MCF 10A (cell line): ENCODE results near the gene PRKAR2B. TPM values are rescaled to one million over a fixed set of nuclear protein-coding genes. Genes with fewer than 3 reads are reported as not detected.

Source experiments
- BruUV-seq: library from RNA; stranded (reverse); fragments of 400-500 nt; replicated peaks from 2 replicates; lab custom pipeline; 2021; lab: Mats Ljungman, UMichigan
- CTCF ChIA-PET: fragments of 300-600 bp; sonication (Branson Sonifier 250); formaldehyde crosslinking; extraction: SDS; loops from one replicate; lab custom pipeline; 2021; ENCODE audit warnings: antibody characterized with exemption, inconsistent platforms; lab: Yijun Ruan, JAX
- POLR2A ChIA-PET: fragments of 300-600, 350-650 bp; sonication (Branson Sonifier 250); formaldehyde crosslinking; extraction: SDS; loops from one replicate; lab custom pipeline; 2020; ENCODE audit warnings: antibody characterized with exemption, inconsistent platforms; lab: Yijun Ruan, JAX
- DNase-seq: peaks from one replicate; pipeline ENCODE4 v3.0.0-alpha.2; 2018; ENCODE audit not compliant: unreplicated experiment
- H3K27ac Mint-ChIP-seq: one replicate; pipeline ENCODE4 v1.8.0; 2022; ENCODE audit warnings: mild to moderate bottlenecking, low read depth, mixed read lengths; ENCODE audit not compliant: unreplicated experiment
- H3K27me3 Mint-ChIP-seq: one replicate; pipeline ENCODE4 v1.8.0; 2022; ENCODE audit warnings: mixed read lengths; ENCODE audit not compliant: insufficient read depth, unreplicated experiment
- H3K36me3 Mint-ChIP-seq: one replicate; pipeline ENCODE4 v1.8.0; 2022; ENCODE audit warnings: mild to moderate bottlenecking, moderate library complexity, mixed read lengths; ENCODE audit not compliant: insufficient read depth, unreplicated experiment
- H3K4me1 Mint-ChIP-seq: one replicate; pipeline ENCODE4 v1.8.0; 2022; ENCODE audit warnings: mixed read lengths; ENCODE audit not compliant: insufficient read depth, unreplicated experiment
- H3K4me3 Mint-ChIP-seq: one replicate; pipeline ENCODE4 v1.8.0; 2022; ENCODE audit warnings: mild to moderate bottlenecking, moderate library complexity, mixed read lengths; ENCODE audit not compliant: unreplicated experiment
- H3K9me3 Mint-ChIP-seq: one replicate; pipeline ENCODE4 v1.8.0; 2022; ENCODE audit warnings: mixed read lengths; ENCODE audit not compliant: unreplicated experiment
- CTCF ChIP-seq: fragments of 200-600 bp; IDR thresholded peaks from one replicate; pipeline ENCODE4 v1.8.0; 2022; ENCODE audit warnings: antibody characterized with exemption, mild to moderate bottlenecking; ENCODE audit not compliant: unreplicated experiment
- intact Hi-C: fragments of 100-400 bp; cut with micrococcal nuclease; formaldehyde crosslinking; loops from 2 replicates; pipeline ENCODE4 v1.14.1; 2022
- total RNA-seq: library from RNA; stranded (reverse); gene quantifications from 2 replicates; pipeline ENCODE4 v1.2.3, GENCODE V29; 2022

Gene PRKAR2B
- total RNA-seq, 1 experiment from 2014 or later: not detected

GRCh38 chr7:107158028-107158427, 113.5 kb downstream of the PRKAR2B start:
- no peaks in the 10 kb centered on the region for H3K36me3 Mint-ChIP-seq
- H3K4me3 Mint-ChIP-seq: no peak overlapping the region
- no peaks in the 10 kb centered on the region for H3K27me3 Mint-ChIP-seq
- no peak for DNase-seq
- no peak overlapping the region for H3K27ac Mint-ChIP-seq
- no peaks in the 10 kb centered on the region for H3K9me3 Mint-ChIP-seq
- intact Hi-C loops: loop anchor here (10.0 kb wide), 1 partner anchor 983 kb away; no protein-coding TSS in a partner anchor
- BruUV-seq: no TSS peak
- ChIA-PET CTCF (interaction anchor here (2.3 kb wide), 1 partner anchor 10 kb away, joined by 11 read pairs; no protein-coding TSS in a partner anchor), POLR2A (interaction anchor here (2.4 kb wide), 1 partner anchor 10 kb away, joined by 12 read pairs; the partner anchor contains the start of gene HBP1)
- no peak for TF ChIP-seq CTCF
- no peaks in the 10 kb centered on the region for H3K4me1 Mint-ChIP-seq

GRCh38 chr7:107160389-107160788, 115.9 kb downstream of the PRKAR2B start:
- no TSS peak for BruUV-seq
- intact Hi-C loops: loop anchor here (10.0 kb wide), 1 partner anchor 1096 kb away; no protein-coding TSS in a partner anchor
- DNase-seq: no peak
- no peaks in the 10 kb centered on the region for H3K9me3 Mint-ChIP-seq
- H3K27ac Mint-ChIP-seq: no peak overlapping the region
- H3K4me3 Mint-ChIP-seq: no peak overlapping the region
- ChIA-PET POLR2A (no interaction called here), CTCF (interaction anchor here (0.5 kb wide), 1 partner anchor 239 kb away, joined by 3 read pairs; no protein-coding TSS in a partner anchor)
- H3K27me3 Mint-ChIP-seq: no peaks in the 10 kb centered on the region
- no peaks in the 10 kb centered on the region for H3K36me3 Mint-ChIP-seq
- TF ChIP-seq CTCF: no peak
- no peaks in the 10 kb centered on the region for H3K4me1 Mint-ChIP-seq

GRCh38 chr7:107161415-107161814, 116.9 kb downstream of the PRKAR2B start:
- Mint-ChIP-seq H3K27ac (no peak overlapping the region), H3K36me3 (no peaks in the 10 kb centered on the region), H3K4me1 (no peaks in the 10 kb centered on the region), H3K4me3 (no peak overlapping the region), H3K27me3 (no peaks in the 10 kb centered on the region), H3K9me3 (no peaks in the 10 kb centered on the region)
- POLR2A ChIA-PET: interaction anchor here (0.7 to 1.6 kb wide), 4 partner anchors 8 to 729 kb away, joined by 3 to 4 read pairs (median 3); partner anchors contain the start of gene DLD
- no TSS peak for BruUV-seq
- no peak for DNase-seq
- no peak for TF ChIP-seq CTCF
- CTCF ChIA-PET: interaction anchor here (0.6 to 9.5 kb wide), 3 partner anchors 12 to 296 kb away, joined by 3 to 99 read pairs (median 4); no protein-coding TSS in a partner anchor
- intact Hi-C loops: loop anchor here (10.0 kb wide), 1 partner anchor 1097 kb away; no protein-coding TSS in a partner anchor

GRCh38 chr7:107162475-107162874, 118.0 kb downstream of the PRKAR2B start:
- H3K36me3 Mint-ChIP-seq: no peaks in the 10 kb centered on the region
- POLR2A ChIA-PET: interaction anchor here (1.2 to 1.6 kb wide), 3 partner anchors 11 to 728 kb away, joined by 3 to 5 read pairs (median 4); partner anchors contain the start of gene DLD
- no peak overlapping the region for H3K27ac Mint-ChIP-seq
- no peak for TF ChIP-seq CTCF
- no peak for DNase-seq
- CTCF ChIA-PET: interaction anchor here (9.5 kb wide), 1 partner anchor 13 kb away, joined by 99 read pairs; no protein-coding TSS in a partner anchor
- H3K27me3 Mint-ChIP-seq: no peaks in the 10 kb centered on the region
- no peak overlapping the region for H3K4me3 Mint-ChIP-seq
- H3K4me1 Mint-ChIP-seq: no peaks in the 10 kb centered on the region
- intact Hi-C loops: loop anchor here (10.0 kb wide), 1 partner anchor 1098 kb away; no protein-coding TSS in a partner anchor
- no peaks in the 10 kb centered on the region for H3K9me3 Mint-ChIP-seq
- no TSS peak for BruUV-seq
